HPDE6-E6E7 (cell line): ENCODE measurements around the gene STK26.
"Not testable (repeated sequence)": the region's sequence is repeated elsewhere in the genome, so short reads cannot be mapped to it uniquely, and the experiment has no call there.

Experiments used
- DNase-seq: peaks from one replicate; pipeline ENCODE4 v3.0.0; 2011; ENCODE audit warnings: missing footprints; ENCODE audit errors: extremely low spot score

Gene STK26

GRCh38 chrX:132022967-132023895 is at the start of gene STK26:
Gene STK26, plus strand, starts transcription at chrX:132023302. Its CDS starts 316 bp downstream, at chrX:132023618.
- DNase-seq: peak; percentile 39

GRCh38 chrX:131975851-131976250 is 47.3 kb upstream of the STK26 start:
- no peak for DNase-seq

- DNase-seq: no peak
Measured at GRCh38 chrX:131977619-131978018, 45.5 kb upstream of the STK26 start.

GRCh38 chrX:131979116-131979515 is 44.0 kb upstream of the STK26 start:
- no peak for DNase-seq

- no peak for DNase-seq
Measured at GRCh38 chrX:131985526-131986049, 37.5 kb upstream of the STK26 start.

- no peak for DNase-seq
Measured at GRCh38 chrX:131987252-131987651, 35.9 kb upstream of the STK26 start.

GRCh38 chrX:131988236-131988635 is 34.9 kb upstream of the STK26 start:
- no peak for DNase-seq

- peak; percentile 44 for DNase-seq
Measured at GRCh38 chrX:132001127-132001526, 22.0 kb upstream of the STK26 start.

GRCh38 chrX:132004728-132005127 is 18.4 kb upstream of the STK26 start:
- DNase-seq: peak; percentile 36

- DNase-seq: no peak
Measured at GRCh38 chrX:132009350-132009749, 13.8 kb upstream of the STK26 start.

GRCh38 chrX:132010213-132010612 is 12.9 kb upstream of the STK26 start:
- not testable (repeated sequence) for DNase-seq

- no peak for DNase-seq
Measured at GRCh38 chrX:132015875-132016274, 7.2 kb upstream of the STK26 start.

GRCh38 chrX:132016628-132017430 is 6.3 kb upstream of the STK26 start:
- DNase-seq: no peak

GRCh38 chrX:132017431-132018185 is 5.5 kb upstream of the STK26 start:
- no peak for DNase-seq

GRCh38 chrX:132022198-132022966 is 720 bp upstream of the STK26 start:
- DNase-seq: no peak

GRCh38 chrX:132023896-132024386 is 839 bp downstream of the STK26 start:
- DNase-seq: no peak

GRCh38 chrX:132025041-132025440 is 1.9 kb downstream of the STK26 start:
- DNase-seq: no peak

- DNase-seq: no peak
Measured at GRCh38 chrX:132030264-132030663, 7.2 kb downstream of the STK26 start.

- DNase-seq: no peak
Measured at GRCh38 chrX:132031867-132032266, 8.8 kb downstream of the STK26 start.

GRCh38 chrX:132033166-132033565 is 10.1 kb downstream of the STK26 start:
- DNase-seq: no peak

GRCh38 chrX:132034648-132035047 is 11.5 kb downstream of the STK26 start:
- no peak for DNase-seq
